Stimulated activated memory B cell treated with anti-CD40 and anti-IgM and Interleukin-4, amounts not matched to agents 10 μg/mL and 1 μg/mL and 100 μg/mL, for 72 hours (primary cell): Measurements from ENCODE around the gene FAM174B.

Source experiments
- ATAC-seq: fragments of 150-1000 bp; cut with Tn5 transposase; 2 replicates; pipeline ENCODE4 v1.10.0; 2021
- H3K27ac Mint-ChIP-seq: one replicate; pipeline ENCODE4 v1.8.0; 2022; ENCODE audit warnings: mild to moderate bottlenecking, mixed read lengths
- H3K27me3 Mint-ChIP-seq: one replicate; pipeline ENCODE4 v1.8.0; 2022; ENCODE audit warnings: mixed read lengths
- H3K36me3 Mint-ChIP-seq: one replicate; pipeline ENCODE4 v1.8.0; 2022; ENCODE audit warnings: mixed read lengths
- H3K4me1 Mint-ChIP-seq: one replicate; pipeline ENCODE4 v1.8.0; 2022; ENCODE audit warnings: mixed read lengths
- H3K4me3 Mint-ChIP-seq: one replicate; pipeline ENCODE4 v1.8.0; 2022; ENCODE audit warnings: mild to moderate bottlenecking, moderate library complexity, mixed read lengths
- H3K9me3 Mint-ChIP-seq: one replicate; pipeline ENCODE4 v1.8.0; 2022; ENCODE audit warnings: mixed read lengths

The FAM174B gene

GRCh38 chr15:92586966-92587365, 68.6 kb downstream of the FAM174B start:
- Mint-ChIP-seq H3K27ac (no peak overlapping the region), H3K9me3 (no peaks in the 10 kb centered on the region), H3K4me3 (no peak overlapping the region), H3K4me1 (no peaks in the 10 kb centered on the region), H3K27me3 (peaks cover 9% of the 10 kb centered on the region), H3K36me3 (no peaks in the 10 kb centered on the region)
- ATAC-seq = no peak

- no peak for ATAC-seq
- Mint-ChIP-seq H3K4me3 (no peak overlapping the region), H3K36me3 (no peaks in the 10 kb centered on the region), H3K4me1 (no peaks in the 10 kb centered on the region), H3K27me3 (peaks cover 9% of the 10 kb centered on the region), H3K27ac (no peak overlapping the region), H3K9me3 (no peaks in the 10 kb centered on the region)
These were observed 69.1 kb downstream of the FAM174B start for GRCh38 chr15:92586383-92586942.

GRCh38 chr15:92584105-92584504, 71.5 kb downstream of the FAM174B start:
- no peak for ATAC-seq
- Mint-ChIP-seq H3K4me1 (no peaks in the 10 kb centered on the region), H3K9me3 (no peaks in the 10 kb centered on the region), H3K4me3 (no peak overlapping the region), H3K27ac (no peak overlapping the region), H3K36me3 (no peaks in the 10 kb centered on the region), H3K27me3 (peaks cover 10% of the 10 kb centered on the region)

GRCh38 chr15:92583096-92584034, 72.2 kb downstream of the FAM174B start:
- H3K27me3 Mint-ChIP-seq = peaks cover 18% of the 10 kb centered on the region
- ATAC-seq = no peak
- H3K9me3 Mint-ChIP-seq = peaks cover 2% of the 10 kb centered on the region
- H3K4me3 Mint-ChIP-seq = no peak overlapping the region
- H3K36me3 Mint-ChIP-seq = no peaks in the 10 kb centered on the region
- no peak overlapping the region for H3K27ac Mint-ChIP-seq
- no peaks in the 10 kb centered on the region for H3K4me1 Mint-ChIP-seq

- H3K4me1 Mint-ChIP-seq = no peaks in the 10 kb centered on the region
These were observed 73.4 kb downstream of the FAM174B start for GRCh38 chr15:92582206-92582605.

GRCh38 chr15:92580933-92581445, 74.6 kb downstream of the FAM174B start:
- no peak overlapping the region for H3K4me3 Mint-ChIP-seq
- no peak for ATAC-seq
- H3K27ac Mint-ChIP-seq = no peak overlapping the region
- no peaks in the 10 kb centered on the region for H3K36me3 Mint-ChIP-seq
- H3K27me3 Mint-ChIP-seq = peaks cover 22% of the 10 kb centered on the region
- no peaks in the 10 kb centered on the region for H3K4me1 Mint-ChIP-seq
- H3K9me3 Mint-ChIP-seq = peaks cover 5% of the 10 kb centered on the region

More at GRCh38 chr15:92582206-92582605, 73.4 kb downstream of the FAM174B start:
- Mint-ChIP-seq H3K27ac (no peak overlapping the region), H3K36me3 (no peaks in the 10 kb centered on the region), H3K27me3 (peaks cover 22% of the 10 kb centered on the region), H3K4me3 (no peak overlapping the region), H3K9me3 (peaks cover 5% of the 10 kb centered on the region)
- no peak for ATAC-seq

GRCh38 chr15:92580521-92580920, 75.1 kb downstream of the FAM174B start:
- Mint-ChIP-seq H3K27me3 (peaks cover 17% of the 10 kb centered on the region), H3K4me1 (no peaks in the 10 kb centered on the region), H3K9me3 (peaks cover 5% of the 10 kb centered on the region), H3K27ac (no peak overlapping the region), H3K4me3 (no peak overlapping the region), H3K36me3 (no peaks in the 10 kb centered on the region)
- no peak for ATAC-seq

- Mint-ChIP-seq H3K9me3 (peaks cover 8% of the 10 kb centered on the region), H3K4me1 (no peaks in the 10 kb centered on the region), H3K36me3 (no peaks in the 10 kb centered on the region), H3K4me3 (no peak overlapping the region), H3K27me3 (peaks cover 13% of the 10 kb centered on the region), H3K27ac (no peak overlapping the region)
- ATAC-seq = no peak
These were observed 75.6 kb downstream of the FAM174B start for GRCh38 chr15:92579931-92580470.

- no peak for ATAC-seq
- Mint-ChIP-seq H3K4me3 (no peak overlapping the region), H3K36me3 (no peaks in the 10 kb centered on the region), H3K27ac (no peak overlapping the region), H3K4me1 (no peaks in the 10 kb centered on the region), H3K27me3 (peaks cover 13% of the 10 kb centered on the region), H3K9me3 (peaks cover 8% of the 10 kb centered on the region)
These were observed 76.1 kb downstream of the FAM174B start for GRCh38 chr15:92579486-92579885.

- no peak overlapping the region for H3K27ac Mint-ChIP-seq
- no peak for ATAC-seq
These were observed 77.3 kb downstream of the FAM174B start for GRCh38 chr15:92578096-92578835.

GRCh38 chr15:92576597-92577200, 78.9 kb downstream of the FAM174B start:
- Mint-ChIP-seq H3K4me3 (no peak overlapping the region), H3K36me3 (no peaks in the 10 kb centered on the region), H3K27me3 (peaks cover 13% of the 10 kb centered on the region), H3K4me1 (no peaks in the 10 kb centered on the region), H3K27ac (no peak overlapping the region), H3K9me3 (peaks cover 8% of the 10 kb centered on the region)
- no peak for ATAC-seq

More at GRCh38 chr15:92578096-92578835, 77.3 kb downstream of the FAM174B start:
- H3K9me3 Mint-ChIP-seq = peaks cover 8% of the 10 kb centered on the region
- peaks cover 13% of the 10 kb centered on the region for H3K27me3 Mint-ChIP-seq
- no peaks in the 10 kb centered on the region for H3K4me1 Mint-ChIP-seq
- no peak overlapping the region for H3K4me3 Mint-ChIP-seq
- no peaks in the 10 kb centered on the region for H3K36me3 Mint-ChIP-seq

GRCh38 chr15:92574566-92574965, 81.0 kb downstream of the FAM174B start:
- Mint-ChIP-seq H3K4me1 (no peaks in the 10 kb centered on the region), H3K27ac (no peak overlapping the region), H3K4me3 (no peak overlapping the region), H3K36me3 (no peaks in the 10 kb centered on the region), H3K9me3 (peaks cover 8% of the 10 kb centered on the region), H3K27me3 (peaks cover 13% of the 10 kb centered on the region)
- ATAC-seq = no peak

GRCh38 chr15:92574161-92574560, 81.4 kb downstream of the FAM174B start:
- Mint-ChIP-seq H3K9me3 (peaks cover 8% of the 10 kb centered on the region), H3K4me1 (no peaks in the 10 kb centered on the region), H3K27me3 (peaks cover 12% of the 10 kb centered on the region), H3K36me3 (no peaks in the 10 kb centered on the region), H3K4me3 (no peak overlapping the region), H3K27ac (no peak overlapping the region)
- ATAC-seq = no peak

- Mint-ChIP-seq H3K27me3 (no peaks in the 10 kb centered on the region), H3K36me3 (no peaks in the 10 kb centered on the region), H3K4me1 (no peaks in the 10 kb centered on the region), H3K9me3 (peaks cover 6% of the 10 kb centered on the region), H3K27ac (no peak overlapping the region), H3K4me3 (no peak overlapping the region)
- no peak for ATAC-seq
These were observed 83.8 kb downstream of the FAM174B start for GRCh38 chr15:92571824-92572223.

GRCh38 chr15:92570391-92570790, 85.2 kb downstream of the FAM174B start:
- Mint-ChIP-seq H3K4me1 (no peaks in the 10 kb centered on the region), H3K27me3 (no peaks in the 10 kb centered on the region), H3K36me3 (no peaks in the 10 kb centered on the region), H3K27ac (no peak overlapping the region), H3K9me3 (peaks cover 6% of the 10 kb centered on the region), H3K4me3 (no peak overlapping the region)
- ATAC-seq = no peak
